ENCODE measurements around the gene NMNAT3. TPM values are rescaled to one million over a fixed set of nuclear protein-coding genes. Genes with fewer than 3 reads are reported as not detected.

NMNAT3 gene
- total and polyA plus RNA-seq, 9 donors = 15.8 to 31.2 (median 21.6) TPM

- no peaks in the 10 kb centered on the region for H3K9me3 ChIP-seq
- H3K4me1 ChIP-seq (ENCODE audit: insufficient read depth) = no peaks in the 10 kb centered on the region
- no peaks in the 10 kb centered on the region for H3K27me3 ChIP-seq
- TF ChIP-seq POLR2A (IDR thresholded peaks at IDR 0.05) (no peak), EP300 (IDR thresholded peaks at IDR 0.05) (no peak), CTCF (IDR thresholded peaks at IDR 0.05) (no peak)
- H3K36me3 ChIP-seq = no peaks in the 10 kb centered on the region
- no peak overlapping the region for H3K4me3 ChIP-seq
- DNase-seq = no peak
- intact Hi-C loops (cut with DNase I) = no loop called here
- H3K27ac ChIP-seq = no peak overlapping the region
- 25 to 32% (median 30%) methylated on average over 1 of the region's 1 CpG for WGBS, 3 donors
These were observed 58.3 kb downstream of the NMNAT3 start for GRCh38 chr3:139619484-139619883.

- no peak overlapping the region for H3K4me3 ChIP-seq
- TF ChIP-seq CTCF (IDR thresholded peaks at IDR 0.05) (no peak), POLR2A (IDR thresholded peaks at IDR 0.05) (no peak), EP300 (IDR thresholded peaks at IDR 0.05) (no peak)
- H3K4me1 ChIP-seq (ENCODE audit: insufficient read depth) = no peaks in the 10 kb centered on the region
- no peak overlapping the region for H3K27ac ChIP-seq
- H3K27me3 ChIP-seq = no peaks in the 10 kb centered on the region
- intact Hi-C loops (cut with DNase I) = no loop called here
- H3K9me3 ChIP-seq = no peaks in the 10 kb centered on the region
- whole genome bisulfite sequencing, 3 donors = 56 to 59% (median 58%) methylated on average over 3 of the region's 3 CpGs
- DNase-seq = no peak
- no peaks in the 10 kb centered on the region for H3K36me3 ChIP-seq
These were observed 60.0 kb downstream of the NMNAT3 start for GRCh38 chr3:139617672-139618268.

GRCh38 chr3:139611528-139611927 lies 66.2 kb downstream of the NMNAT3 start:
- TF ChIP-seq POLR2A (IDR thresholded peaks at IDR 0.05) = no peak
- TF ChIP-seq EP300 (IDR thresholded peaks at IDR 0.05) = no peak
- no peak for TF ChIP-seq CTCF (IDR thresholded peaks at IDR 0.05)
- no peaks in the 10 kb centered on the region for H3K36me3 ChIP-seq
- WGBS, 3 donors = 87 to 97% (median 96%) methylated on average over 5 of the region's 5 CpGs
- H3K4me3 ChIP-seq = no peak overlapping the region
- H3K4me1 ChIP-seq (ENCODE audit: insufficient read depth) = peaks cover 2% of the 10 kb centered on the region
- H3K27ac ChIP-seq = no peak overlapping the region
- no peaks in the 10 kb centered on the region for H3K9me3 ChIP-seq
- DNase-seq = no peak
- intact Hi-C loops (cut with DNase I) = no loop called here
- H3K27me3 ChIP-seq = no peaks in the 10 kb centered on the region

GRCh38 chr3:139610886-139611285 lies 66.9 kb downstream of the NMNAT3 start:
- WGBS, 3 donors = 41 to 45% (median 43%) methylated on average over 4 of the region's 4 CpGs
- no peaks in the 10 kb centered on the region for H3K9me3 ChIP-seq
- no peak overlapping the region for H3K4me3 ChIP-seq
- peaks cover 2% of the 10 kb centered on the region for H3K4me1 ChIP-seq (ENCODE audit: insufficient read depth)
- H3K27me3 ChIP-seq = no peaks in the 10 kb centered on the region
- no peak overlapping the region for H3K27ac ChIP-seq
- no peak for DNase-seq
- intact Hi-C loops (cut with DNase I) = no loop called here
- H3K36me3 ChIP-seq = no peaks in the 10 kb centered on the region
- TF ChIP-seq EP300 (IDR thresholded peaks at IDR 0.05) (no peak), CTCF (IDR thresholded peaks at IDR 0.05) (no peak), POLR2A (IDR thresholded peaks at IDR 0.05) (no peak)
